OCI-LY7 (cell line): Measurements from ENCODE around the gene MAP3K2. TPM values are rescaled to one million over a fixed set of nuclear protein-coding genes. Genes with fewer than 3 reads are reported as not detected.

Experiments used
- BruUV-seq: library from RNA; stranded (reverse); fragments of 400-500 nt; replicated peaks from 2 replicates; lab custom pipeline; 2021; lab: Mats Ljungman, UMichigan
- CTCF ChIA-PET: fragments of 300-600 bp; sonication (Branson Sonifier 250); formaldehyde crosslinking; loops from one replicate; lab custom pipeline; 2022; ENCODE audit warnings: antibody characterized with exemption; ENCODE audit not compliant: unreplicated experiment; lab: Charles Lee
- POLR2A ChIA-PET: fragments of 300-600 bp; sonication (Branson Sonifier 250); formaldehyde crosslinking; loops from one replicate; lab custom pipeline; 2022; ENCODE audit warnings: antibody characterized with exemption; lab: Charles Lee
- DNase-seq: peaks from one replicate; pipeline ENCODE4 v3.0.0-alpha.2; 2015; ENCODE audit warnings: low spot score
- H2AFZ ChIP-seq: fragments of 200-600 bp; sonication (generic), shearing (Covaris generic); 2 replicates; pipeline ENCODE4 v1.6.1; 2014; ENCODE audit warnings: mild to moderate bottlenecking, antibody characterized with exemption, low read length, moderate library complexity
- H3K27ac ChIP-seq: fragments of 200-600 bp; sonication (generic); 2 replicates; pipeline ENCODE4 v1.5.1; 2014; ENCODE audit warnings: mixed run types, low read depth, mild to moderate bottlenecking, moderate library complexity, low read length, inconsistent platforms; ENCODE audit not compliant: poor library complexity, severe bottlenecking
- H3K36me3 ChIP-seq: fragments of 200-600 bp; sonication (generic); 2 replicates; pipeline ENCODE4 v1.6.1; 2014; ENCODE audit warnings: mild to moderate bottlenecking, antibody characterized with exemption, low read length, moderate library complexity, mixed read lengths; ENCODE audit not compliant: insufficient read depth
- H3K4me1 ChIP-seq: fragments of 200-600 bp; sonication (generic); 2 replicates; pipeline ENCODE4 v1.5.1; 2014; ENCODE audit warnings: mild to moderate bottlenecking, low read length; ENCODE audit not compliant: insufficient read depth, poor library complexity, severe bottlenecking
- H3K4me2 ChIP-seq: fragments of 200-600 bp; sonication (generic); 2 replicates; pipeline ENCODE4 v1.6.1; 2014; ENCODE audit warnings: mild to moderate bottlenecking, low read length
- H3K4me3 ChIP-seq: fragments of 200-600 bp; sonication (generic); 2 replicates; pipeline ENCODE4 v1.5.1; 2014; ENCODE audit warnings: mild to moderate bottlenecking, low read depth, low read length; ENCODE audit not compliant: poor library complexity, severe bottlenecking
- H3K79me2 ChIP-seq: fragments of 200-600 bp; sonication (generic); 2 replicates; pipeline ENCODE4 v1.6.1; 2016; ENCODE audit warnings: low read depth, mild to moderate bottlenecking, low read length, moderate library complexity, mixed read lengths; ENCODE audit not compliant: insufficient read depth
- H3K9me2 ChIP-seq: fragments of 200-600 bp; sonication (generic); 2 replicates; pipeline ENCODE4 v1.6.1; 2016; ENCODE audit warnings: mild to moderate bottlenecking, low read length, mixed read lengths; ENCODE audit not compliant: insufficient read depth
- H3K9me3 ChIP-seq: fragments of 200-600 bp; sonication (generic); 2 replicates; pipeline ENCODE4 v1.6.1; 2014; ENCODE audit warnings: mild to moderate bottlenecking, mixed run types, low read length, mixed read lengths
- H4K20me1 ChIP-seq: fragments of 200-600 bp; sonication (generic); 2 replicates; pipeline ENCODE4 v1.6.1; 2014; ENCODE audit warnings: mild to moderate bottlenecking, antibody characterized with exemption, low read length, moderate library complexity, mixed read lengths; ENCODE audit not compliant: insufficient read depth
- CTCF ChIP-seq: fragments of 200-600 bp; sonication (generic); conservative IDR thresholded peaks from 2 replicates; pipeline ENCODE4 v1.5.1; 2014; ENCODE audit warnings: mild to moderate bottlenecking, antibody characterized with exemption, low read length, moderate library complexity, mixed read lengths
- EZH2phosphoT487 ChIP-seq: fragments of 200-600 bp; sonication (generic); IDR thresholded peaks from 2 replicates; pipeline ENCODE4 v1.6.1; 2018; ENCODE audit warnings: low read depth, borderline replicate concordance, mild to moderate bottlenecking, mixed run types, antibody characterized with exemption, low read length, moderate library complexity, mixed read lengths
- intact Hi-C: fragments of 100-400 bp; cut with micrococcal nuclease; formaldehyde crosslinking; loops from one replicate; pipeline ENCODE4 v1.10.0; 2022; ENCODE audit not compliant: unreplicated experiment
- total RNA-seq, 2 experiments: library from RNA; depleted of rRNA in 1 of 2; stranded (reverse); fragments of >200 nt in 1 of 2; shearing (Covaris generic) in 1 of 2; gene quantifications; 2 replicates each; pipeline ENCODE4 v1.2.3, GENCODE V29; 2014 to 2022

The MAP3K2 gene
- total RNA-seq, 2 experiments from 2014 or later: 33.2 to 52.5 TPM

GRCh38 chr2:127261804-127262406, 125.9 kb downstream of the MAP3K2 start:
- TF ChIP-seq CTCF (no peak), EZH2phosphoT487 (no peak)
- Histone ChIP-seq H3K4me1 (no peaks in the 10 kb centered on the region), H4K20me1 (no peaks in the 10 kb centered on the region), H3K27ac (no peak overlapping the region), H3K9me3 (no peaks in the 10 kb centered on the region), H3K79me2 (no peaks in the 10 kb centered on the region), H2AFZ (no peak overlapping the region), H3K36me3 (peaks cover 62% of the 10 kb centered on the region), H3K9me2 (no peaks in the 10 kb centered on the region), H3K4me2 (no peak overlapping the region), H3K4me3 (no peak overlapping the region)
- CTCF ChIA-PET: no interaction called here
- DNase-seq: no peak
- POLR2A ChIA-PET: no interaction called here
- intact Hi-C loops: no loop called here
- BruUV-seq: no TSS peak

- Histone ChIP-seq H3K79me2 (no peaks in the 10 kb centered on the region), H3K36me3 (peaks cover 57% of the 10 kb centered on the region), H3K9me3 (no peaks in the 10 kb centered on the region), H3K9me2 (no peaks in the 10 kb centered on the region), H3K27ac (no peak overlapping the region), H3K4me2 (no peak overlapping the region), H3K4me3 (no peak overlapping the region), H2AFZ (no peak overlapping the region), H3K4me1 (no peaks in the 10 kb centered on the region), H4K20me1 (no peaks in the 10 kb centered on the region)
- TF ChIP-seq CTCF (no peak), EZH2phosphoT487 (no peak)
- no peak for DNase-seq
- CTCF ChIA-PET: no interaction called here
- intact Hi-C loops: no loop called here
- no TSS peak for BruUV-seq
- POLR2A ChIA-PET: no interaction called here
Measured at GRCh38 chr2:127259355-127259754, 128.4 kb downstream of the MAP3K2 start.

GRCh38 chr2:127256866-127257265, 130.9 kb downstream of the MAP3K2 start:
- H3K9me3 ChIP-seq: no peaks in the 10 kb centered on the region
- TF ChIP-seq EZH2phosphoT487 (no peak), CTCF (no peak)
- no peaks in the 10 kb centered on the region for H4K20me1 ChIP-seq
- DNase-seq: no peak
- no peaks in the 10 kb centered on the region for H3K4me1 ChIP-seq
- H3K27ac ChIP-seq: no peak overlapping the region
- H3K4me2 ChIP-seq: no peak overlapping the region
- no peak overlapping the region for H3K4me3 ChIP-seq
- H3K9me2 ChIP-seq: no peaks in the 10 kb centered on the region
- no peaks in the 10 kb centered on the region for H3K79me2 ChIP-seq
- peaks cover 55% of the 10 kb centered on the region for H3K36me3 ChIP-seq
- intact Hi-C loops: no loop called here
- CTCF ChIA-PET: no interaction called here
- no TSS peak for BruUV-seq
- POLR2A ChIA-PET: interaction anchor here (0.6 kb wide), 1 partner anchor 352 kb away, joined by 6 read pairs; no protein-coding TSS in a partner anchor
- no peak overlapping the region for H2AFZ ChIP-seq
